ENCODE data around the gene MASP1. TPM values are rescaled to one million over a fixed set of nuclear protein-coding genes. Genes with fewer than 3 reads are reported as not detected.
A peak's percentile ranks its signal among the peaks of the same experiment; 100 is the strongest.
"Not testable (repeated sequence)": the region's sequence is repeated elsewhere in the genome, so short reads cannot be mapped to it uniquely, and the experiment has no call there.

MASP1 gene
- polyA plus RNA-seq, 10 donors: 4.2 to 12.9 (median 7.7) TPM

DNA sequence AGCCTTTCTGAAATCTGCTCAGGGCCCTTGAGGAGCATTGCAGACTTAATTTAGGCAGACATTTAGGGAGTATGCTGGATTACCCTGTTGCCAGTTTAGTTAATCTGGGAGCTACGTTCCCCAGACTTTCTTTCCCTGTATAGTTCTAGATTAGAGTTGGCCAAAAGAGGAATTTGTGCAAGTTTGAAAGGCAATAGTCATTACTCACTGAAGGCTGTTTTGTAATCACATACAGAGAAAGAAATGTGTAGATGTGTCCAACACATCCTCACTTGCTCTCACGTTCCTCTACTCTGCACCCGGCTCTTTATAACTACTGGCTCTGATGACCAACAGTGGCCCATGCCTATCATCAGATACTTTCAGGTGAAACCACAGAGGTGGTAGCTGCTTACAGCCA, 24.2 kb downstream of the MASP1 start:
- no peak for DNase-seq

DNA sequence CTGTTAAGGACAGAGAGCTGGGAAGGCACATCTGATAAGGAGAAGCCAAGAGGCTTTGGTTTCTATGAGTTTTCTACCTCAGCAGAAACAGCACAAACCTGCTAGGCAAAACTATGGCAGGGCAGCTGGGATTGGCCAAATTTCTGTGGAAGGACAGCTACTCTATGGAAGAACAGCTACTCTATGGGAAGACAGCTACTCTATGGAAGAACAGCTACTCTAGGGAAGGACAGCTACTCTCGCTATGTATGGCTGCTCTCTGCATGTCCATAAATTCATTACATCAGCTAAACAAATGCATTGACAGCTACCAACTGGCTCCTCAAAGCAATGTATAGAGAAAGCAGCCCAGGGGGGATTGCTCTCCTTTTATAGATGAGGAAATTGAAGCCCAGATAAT, 24.8 kb downstream of the MASP1 start:
- DNase-seq: no peak

DNA sequence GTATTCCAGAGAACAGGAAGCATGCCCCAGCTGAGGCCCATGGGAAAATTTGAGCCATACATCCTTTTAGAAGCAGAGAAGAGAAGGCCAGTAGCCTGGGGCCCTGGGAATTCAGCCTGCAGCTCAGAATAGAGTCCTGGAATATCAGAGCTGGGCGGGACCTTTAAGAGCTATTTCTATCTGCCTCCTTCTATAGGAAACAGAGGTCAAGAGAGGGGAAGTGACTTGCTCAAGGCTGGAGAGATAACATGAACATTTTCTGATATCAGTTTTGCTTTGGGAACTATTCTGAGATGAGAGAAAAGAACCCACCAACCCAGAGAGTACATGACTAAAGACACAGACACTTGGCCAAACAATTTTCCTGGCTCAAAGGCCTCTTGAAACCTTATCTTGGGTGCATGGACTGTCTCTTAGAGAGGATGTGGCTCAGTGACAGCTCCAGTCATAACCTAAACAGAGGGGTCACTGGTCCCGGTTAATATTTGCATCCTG, 26.0 kb downstream of the MASP1 start:
- peak in 2 of 3 donors; percentile 17 to 20 for DNase-seq

DNA sequence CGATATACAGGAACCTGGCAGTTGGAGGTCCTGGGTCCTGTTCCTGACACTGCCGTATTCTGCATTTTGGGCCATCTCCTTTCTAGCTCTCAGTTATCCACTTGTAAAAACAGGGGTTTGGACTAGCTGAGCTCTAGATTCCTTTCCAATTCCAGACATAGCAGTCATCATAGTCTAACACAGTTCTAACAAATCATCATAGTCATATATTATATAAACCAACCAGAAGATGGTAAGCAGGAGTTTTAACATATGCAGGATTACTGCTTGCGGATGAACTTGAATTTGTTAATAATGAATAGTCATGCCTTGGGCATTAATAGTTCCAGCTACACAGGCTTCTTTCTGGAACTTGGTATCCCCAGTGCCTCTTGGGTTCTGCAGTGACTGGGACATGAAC, 26.6 kb downstream of the MASP1 start:
- DNase-seq: peak in 1 of 3 donors; percentile 29

DNA sequence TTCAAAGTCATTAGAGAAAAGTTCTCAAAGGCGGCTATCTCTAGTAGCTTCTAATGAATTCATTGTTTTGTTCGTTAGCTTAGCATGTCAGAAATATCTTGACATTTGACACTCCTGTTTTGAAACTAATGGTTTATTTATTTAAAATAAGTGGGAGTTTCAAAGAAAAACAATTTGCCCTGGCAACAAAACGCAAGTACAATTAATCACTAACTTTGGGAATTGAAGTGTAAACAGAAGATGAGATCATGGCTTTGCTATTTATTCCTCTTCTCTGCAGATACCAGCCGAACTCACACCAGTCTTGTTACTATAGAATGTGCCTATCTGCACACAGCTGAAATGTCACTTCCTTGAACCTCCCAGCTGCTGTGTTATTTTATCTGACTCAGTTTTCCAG, 27.5 kb downstream of the MASP1 start:
- DNase-seq: peak in 2 of 3 donors; percentile 15 to 38

DNA sequence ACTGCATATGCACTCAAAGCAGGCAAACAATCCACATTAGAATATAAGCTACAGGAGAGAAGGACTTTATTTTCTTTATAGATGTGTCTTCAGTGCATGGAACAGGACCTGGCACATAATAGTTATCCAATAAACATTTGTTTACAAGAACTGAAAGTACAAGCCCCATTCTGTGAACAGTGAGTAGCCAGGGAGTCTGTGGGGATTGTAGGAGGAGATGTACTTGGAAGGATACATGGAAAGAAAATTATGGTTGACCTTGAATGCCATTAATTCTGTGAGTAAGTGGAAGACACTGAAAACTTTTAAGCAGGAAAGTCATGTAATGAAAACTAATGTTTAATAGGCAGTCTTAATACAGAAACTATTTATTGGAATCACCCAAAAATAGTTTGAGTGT, 28.3 kb downstream of the MASP1 start:
- DNase-seq: peak; percentile 50 to 78 (median 55)

DNA sequence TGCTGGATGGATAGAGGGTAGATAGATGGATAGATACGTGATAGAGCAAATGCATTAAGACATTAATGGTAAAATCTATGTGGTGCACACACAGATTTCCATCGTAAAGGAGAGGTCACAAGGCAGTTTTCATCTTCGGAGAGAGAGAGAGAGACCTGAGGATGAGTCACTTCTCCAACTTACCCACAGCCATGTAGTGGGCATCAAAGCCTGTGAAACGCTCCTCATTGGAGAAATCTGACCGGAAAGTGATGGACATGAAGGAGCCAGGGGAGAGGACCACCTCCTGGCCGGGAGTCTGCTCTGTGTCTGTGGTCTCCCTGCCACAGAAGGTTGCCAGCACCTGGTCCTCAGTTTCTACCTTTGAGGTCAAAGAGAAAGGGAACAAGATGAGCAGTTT, 29.2 kb downstream of the MASP1 start:
- no peak for DNase-seq

DNA sequence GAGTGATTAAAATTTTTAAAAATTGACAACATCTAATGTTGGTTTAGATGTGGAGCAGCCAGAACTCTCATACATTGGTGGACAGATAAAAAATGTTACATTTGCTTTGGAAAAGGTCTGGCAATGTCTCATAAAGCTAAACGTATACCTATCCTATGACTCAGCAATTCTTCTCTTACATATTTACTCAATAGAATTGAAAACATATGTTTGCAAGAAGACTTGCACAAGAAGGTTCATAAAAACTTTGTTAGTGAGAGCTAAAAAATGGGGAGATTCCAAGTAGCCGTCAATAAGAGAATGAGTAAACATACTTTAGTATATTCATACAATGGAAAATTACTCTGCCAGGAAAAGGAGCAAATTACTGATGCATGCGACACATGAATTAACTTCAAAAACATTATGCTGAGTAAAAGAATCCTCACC, 30.0 kb downstream of the MASP1 start:
- peak in 1 of 3 donors; percentile 86 for DNase-seq

DNA sequence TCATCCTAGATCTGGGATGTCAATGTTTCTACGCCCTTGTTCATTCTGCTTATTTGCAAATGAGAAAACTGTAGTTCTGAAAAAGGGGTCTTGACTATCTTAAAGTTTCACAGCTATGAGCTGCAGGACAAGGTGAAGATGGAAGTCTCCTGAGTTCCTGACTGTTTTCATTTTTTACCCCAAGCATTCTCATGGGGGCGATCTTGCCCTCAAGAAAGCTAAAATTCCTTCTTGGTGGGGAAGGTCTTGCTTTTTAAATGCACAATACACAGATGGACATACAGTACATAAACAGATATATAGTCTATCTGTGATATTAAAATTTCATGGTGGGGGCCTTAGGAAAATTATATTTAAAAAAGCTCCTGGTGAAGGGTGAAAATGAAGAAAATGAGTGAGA, 32.4 kb downstream of the MASP1 start:
- DNase-seq: no peak

DNA sequence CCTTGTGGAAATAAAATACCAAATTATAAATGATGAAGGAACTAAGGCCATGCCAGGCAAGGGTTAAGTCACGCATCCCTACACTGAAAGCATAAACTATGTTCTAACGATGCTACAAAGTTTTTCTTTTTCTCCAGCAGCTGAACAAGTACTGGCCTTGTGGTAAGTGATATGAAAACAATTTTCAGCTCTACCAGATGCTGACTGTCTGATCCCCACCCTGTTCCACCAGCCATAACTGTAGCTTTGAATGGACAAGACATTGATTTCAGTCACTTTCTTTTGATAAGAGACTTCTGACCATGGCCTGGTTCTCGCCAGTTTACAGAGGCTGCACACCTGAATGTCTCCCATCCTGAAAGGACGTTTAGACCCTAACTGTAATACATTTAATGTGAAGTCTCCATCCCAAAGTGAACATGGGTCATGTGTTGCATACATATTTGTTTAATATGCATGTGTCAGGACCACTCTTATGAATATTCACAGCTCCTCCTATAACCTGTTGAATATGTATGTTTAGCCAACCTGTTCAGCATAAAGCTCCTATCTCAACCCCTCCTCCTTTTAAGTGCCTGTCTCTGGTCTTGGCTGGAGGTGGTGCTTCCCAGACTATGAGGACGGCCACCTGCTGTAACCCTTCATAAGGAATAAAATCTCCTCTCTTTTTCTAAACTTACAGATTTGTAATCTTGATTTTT, 33.4 kb downstream of the MASP1 start:
- DNase-seq: no peak

DNA sequence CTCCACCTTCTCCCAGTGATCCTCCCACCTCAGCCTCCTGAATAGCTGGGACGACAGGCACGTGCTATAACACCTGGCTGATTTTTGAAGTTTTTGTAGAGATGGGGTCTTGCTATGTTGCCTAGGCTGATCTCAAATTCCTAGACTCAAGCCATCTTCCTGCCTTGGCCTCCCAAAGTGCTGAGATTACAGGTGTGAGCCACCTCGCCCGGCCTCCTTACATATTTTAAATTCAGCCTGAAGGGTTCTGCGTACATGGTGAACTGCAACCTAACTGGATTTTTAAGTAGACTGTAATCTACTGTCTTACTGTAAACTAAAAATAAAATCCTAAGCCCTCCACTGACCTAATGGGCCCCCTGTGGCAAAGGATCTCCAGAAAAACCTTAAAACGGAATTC, 34.1 kb downstream of the MASP1 start:
- no peak for DNase-seq

DNA sequence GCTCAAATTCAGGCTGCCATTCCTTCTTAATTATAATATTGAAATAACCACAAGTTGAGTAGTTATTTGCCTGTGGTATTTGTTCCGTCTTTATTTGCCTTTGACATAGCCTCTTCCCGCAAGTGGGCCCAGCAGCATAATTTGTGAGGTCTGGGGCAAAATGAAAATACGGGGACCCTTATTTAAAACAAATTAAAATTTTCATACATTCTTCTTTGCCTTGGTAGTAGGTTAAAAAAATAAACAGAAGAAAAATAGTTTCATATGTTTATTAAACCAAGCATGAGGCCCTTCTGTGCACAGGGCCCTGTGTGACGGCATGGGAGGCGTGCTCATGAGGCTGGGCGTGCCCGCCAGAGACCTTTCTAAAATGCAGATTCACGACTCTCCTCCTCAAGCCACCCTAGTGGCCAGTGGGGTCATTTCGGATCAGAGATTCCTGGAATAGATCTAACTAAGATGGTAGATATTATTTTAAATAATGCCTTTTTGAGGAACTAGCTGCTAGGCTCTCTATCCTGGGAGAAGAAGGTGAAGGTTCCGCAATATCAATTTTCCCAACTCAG, 35.4 kb downstream of the MASP1 start:
- DNase-seq: no peak

DNA sequence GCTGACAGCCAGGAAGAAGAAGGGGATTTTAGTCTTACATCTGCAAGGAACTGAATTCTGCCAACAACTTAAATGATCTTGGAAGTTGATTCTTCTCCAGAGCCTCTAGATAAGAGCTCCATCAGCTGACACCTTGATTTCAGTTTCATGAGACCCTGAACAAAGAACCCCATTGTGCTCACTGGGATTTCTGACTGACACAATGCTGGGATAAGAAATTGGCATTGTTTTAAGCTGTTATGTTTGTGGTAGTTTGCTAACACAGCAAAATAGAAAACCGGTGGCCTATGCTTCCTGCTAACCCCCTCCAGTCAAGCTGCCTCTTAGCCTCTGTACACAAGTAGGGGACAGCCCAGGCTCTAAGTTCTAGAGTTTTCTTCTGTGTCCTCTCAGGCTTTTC, 36.2 kb downstream of the MASP1 start:
- peak in 1 of 3 donors; percentile 9 for DNase-seq

DNA sequence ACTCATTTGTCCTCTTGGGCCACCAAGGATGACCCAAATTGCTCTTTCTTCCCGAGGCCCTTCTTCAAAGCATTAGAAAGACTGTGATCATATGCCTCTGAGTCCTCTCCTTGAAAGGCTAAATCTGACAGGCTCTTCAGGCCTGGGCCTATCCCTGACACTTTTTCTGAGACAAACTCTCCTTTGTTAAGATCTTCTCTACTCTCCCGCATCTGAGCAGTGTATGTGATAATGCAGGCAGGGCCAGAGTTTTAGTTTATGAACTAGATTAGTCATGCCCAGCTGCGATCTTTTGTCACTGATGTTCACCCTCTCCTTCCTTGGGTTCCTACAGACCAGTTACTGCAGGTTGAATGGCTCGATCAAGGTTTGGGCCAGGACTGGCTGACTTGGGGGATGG, 39.2 kb downstream of the MASP1 start:
- no peak for DNase-seq

DNA sequence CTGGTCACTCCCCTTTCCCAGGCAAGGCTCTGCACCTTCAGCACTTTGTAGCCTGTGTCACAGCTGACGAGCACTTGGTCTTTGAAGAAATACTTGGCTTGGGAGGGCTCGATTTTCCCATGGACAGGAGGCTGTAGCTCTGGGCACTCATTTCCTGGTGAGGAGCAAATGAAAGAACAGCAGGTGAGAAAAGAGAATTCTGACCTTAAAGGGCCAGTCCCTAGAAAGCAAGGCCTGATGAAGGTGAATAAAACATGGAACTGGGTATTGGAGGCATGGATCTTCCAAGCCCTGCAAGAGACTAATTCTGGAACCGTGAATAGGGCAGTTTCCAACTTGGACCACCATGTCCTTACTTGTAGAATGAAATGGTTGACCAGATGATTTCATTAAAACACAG, 39.9 kb downstream of the MASP1 start:
- no peak for DNase-seq

DNA sequence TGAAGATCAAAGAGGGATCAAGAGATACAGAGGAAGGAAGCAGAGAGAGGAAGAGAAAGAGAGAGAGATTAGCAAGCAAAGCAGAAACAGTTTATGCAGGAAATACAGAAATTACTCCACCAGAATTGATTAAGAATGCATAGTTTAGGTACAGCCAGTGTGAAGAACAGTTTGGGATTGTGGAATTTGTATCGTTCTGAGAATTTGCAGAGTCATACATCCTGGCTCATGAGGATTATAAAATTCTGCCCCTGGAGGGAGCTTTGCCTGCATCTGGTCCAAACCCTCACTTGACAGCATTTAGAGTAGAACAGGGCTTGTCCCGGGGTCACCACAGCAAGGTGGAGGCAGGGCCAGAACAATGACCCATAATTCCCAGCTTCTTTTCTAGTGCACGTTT, 44.1 kb downstream of the MASP1 start:
- DNase-seq: no peak

DNA sequence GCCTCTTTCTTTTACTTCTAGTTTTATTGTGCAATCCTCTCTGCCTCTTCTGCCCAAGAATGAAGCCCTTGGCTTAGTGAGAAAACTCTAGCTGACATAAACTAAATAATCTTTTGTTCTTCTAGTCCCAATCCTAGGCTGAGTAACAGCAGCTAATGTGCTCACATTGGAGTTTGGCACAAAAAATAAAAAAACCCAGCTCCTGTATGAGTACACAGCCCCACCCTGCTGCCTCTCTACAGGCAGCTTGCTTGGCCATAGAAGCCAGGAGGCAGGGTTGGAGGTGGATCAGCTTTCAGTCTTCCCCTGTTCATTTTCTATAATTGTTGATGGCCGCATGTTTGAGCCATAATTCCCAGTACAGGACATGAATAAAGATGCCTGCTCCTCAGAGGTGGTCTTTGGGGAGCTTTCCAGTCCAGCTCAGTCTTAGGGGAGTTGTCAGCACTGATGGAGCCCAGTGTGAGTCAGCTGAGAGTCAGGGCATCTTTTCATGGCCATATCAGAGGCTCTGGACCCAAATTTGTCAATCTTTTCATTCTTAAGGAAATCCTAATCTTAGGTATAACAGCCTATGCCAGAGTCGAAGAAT, 47.5 kb downstream of the MASP1 start:
- DNase-seq: no peak

DNA sequence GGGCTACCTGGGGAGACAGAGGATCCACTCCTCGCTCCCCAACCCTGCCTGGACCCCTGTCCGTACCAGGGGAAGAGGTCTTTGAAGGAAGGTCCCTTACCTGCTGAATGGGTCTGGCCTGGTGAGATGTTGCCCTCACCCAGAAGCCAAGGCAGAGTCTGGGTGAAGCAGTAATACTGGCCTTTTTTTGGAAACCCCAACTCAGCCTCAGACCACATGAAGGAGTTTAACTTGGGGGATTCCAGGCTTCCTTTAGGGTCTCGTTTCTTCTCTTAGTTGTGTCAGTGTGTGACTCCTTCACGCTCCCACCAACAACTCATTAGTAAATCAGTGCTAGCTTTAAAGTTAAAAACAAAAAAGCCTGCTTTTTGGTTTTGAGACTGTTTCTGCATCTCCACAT, 48.6 kb downstream of the MASP1 start:
- DNase-seq: no peak

DNA sequence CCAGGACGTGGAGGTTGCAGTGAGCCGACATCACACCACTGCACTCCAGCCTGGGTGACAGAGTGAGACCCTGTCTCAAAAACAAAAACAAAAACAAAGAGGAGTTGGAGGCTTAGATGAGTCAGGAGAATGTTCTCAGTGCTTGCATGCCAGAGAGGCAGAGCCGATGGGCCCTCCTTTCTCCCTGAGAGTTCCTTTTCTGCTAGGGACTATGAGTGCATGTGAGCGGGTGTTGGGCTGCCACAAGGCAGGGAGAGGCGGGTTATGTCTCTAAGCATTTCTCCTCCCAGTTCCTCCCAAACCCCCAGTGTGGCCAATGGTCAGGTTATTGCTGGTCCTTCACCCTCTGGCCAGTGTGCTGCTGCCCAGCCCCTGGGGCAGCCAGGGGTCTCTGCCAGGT, 49.1 kb downstream of the MASP1 start:
- no peak for DNase-seq

DNA sequence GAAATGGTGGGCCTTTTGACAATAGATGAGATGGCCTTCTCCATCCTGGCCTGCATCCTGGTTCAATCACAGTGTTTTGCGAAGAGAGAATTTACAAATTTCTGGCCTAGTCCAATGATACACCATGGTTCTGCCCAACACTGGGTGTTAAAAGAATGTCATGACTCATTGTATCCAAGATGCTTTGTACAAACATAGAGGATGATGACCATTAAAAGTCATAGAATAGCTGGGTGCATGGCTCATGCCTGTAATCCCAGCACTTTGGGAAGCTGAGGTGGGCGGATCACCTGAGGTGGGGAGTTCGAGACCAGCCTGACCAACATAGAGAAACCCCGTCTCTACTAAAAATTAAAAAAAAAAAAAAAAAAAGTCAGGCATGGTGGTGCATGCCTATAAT, 52.7 kb downstream of the MASP1 start:
- DNase-seq: not testable (repeated sequence)

DNA sequence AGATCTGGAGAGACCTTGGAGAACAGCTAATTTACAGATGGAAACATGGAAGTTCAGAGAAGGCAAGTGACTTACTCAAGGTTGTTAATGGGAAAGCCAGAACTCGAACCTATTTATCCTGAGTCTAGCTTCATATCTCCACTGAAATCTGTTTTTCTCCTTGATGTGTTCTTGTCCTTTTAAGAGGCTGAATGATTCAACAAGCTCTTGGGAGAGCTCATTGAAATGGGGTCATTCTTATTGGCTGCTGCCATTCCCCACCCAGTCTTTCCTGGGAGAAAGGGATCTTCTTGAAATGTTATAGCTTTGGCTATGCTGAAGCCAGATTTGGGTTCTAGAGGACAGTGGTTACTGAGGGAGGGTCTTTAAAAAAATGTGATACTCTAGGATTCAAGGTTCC, 53.3 kb downstream of the MASP1 start:
- DNase-seq: no peak

DNA sequence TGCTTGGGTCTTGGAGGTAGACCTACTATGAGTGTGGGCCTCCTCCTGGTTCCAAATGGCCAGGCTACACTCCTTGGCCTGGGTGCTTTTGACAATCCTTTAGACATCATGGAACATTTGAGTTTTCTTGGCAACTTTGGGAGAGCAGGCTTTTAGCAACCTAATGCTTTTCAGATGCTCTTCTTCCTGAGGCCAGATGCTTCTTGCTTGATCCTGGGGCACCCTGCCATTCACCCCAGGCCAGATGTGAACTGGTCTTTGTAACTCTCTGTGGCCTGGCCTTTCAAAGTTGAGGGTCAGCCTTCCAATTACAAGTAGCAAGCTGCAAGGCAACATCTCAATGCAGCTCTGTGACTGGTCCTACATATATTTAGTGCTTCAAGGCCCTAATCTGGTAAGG, 53.8 kb downstream of the MASP1 start:
- DNase-seq: no peak

DNA sequence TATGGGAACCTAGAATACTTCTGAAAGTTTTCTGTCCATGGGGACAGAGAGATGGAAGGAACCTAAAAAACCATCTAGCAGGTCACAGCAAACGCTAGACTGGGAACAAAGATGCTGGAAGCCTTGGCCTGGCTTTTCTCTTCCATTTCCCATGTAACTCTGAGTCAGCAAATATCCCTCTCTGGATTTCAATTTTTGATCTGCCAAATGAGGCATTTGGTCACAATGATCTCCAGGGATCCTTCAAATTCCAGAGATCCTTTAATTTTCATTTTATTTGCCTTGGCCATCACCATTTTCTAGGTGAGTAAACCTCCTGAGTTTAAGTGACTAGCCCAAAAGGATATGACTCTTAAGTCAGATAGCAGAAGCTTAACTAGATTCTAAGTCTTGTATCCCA, 54.6 kb downstream of the MASP1 start:
- no peak for DNase-seq

Data from muscle of back (tissue), 11 donors.